ENCODE results near the gene PGA5.
"Not testable (repeated sequence)": the region's sequence is repeated elsewhere in the genome, so short reads cannot be mapped to it uniquely, and the experiment has no call there.

Gene PGA5

GRCh38 chr11:61240875-61241274 is at the start of gene PGA5:
PGA5 (plus strand) TSS chr11:61241175; CDS start chr11:61241227, 52 bp downstream.
- not testable (repeated sequence) for H3K27ac Mint-ChIP-seq; H3K4me3 Mint-ChIP-seq; H3K9me3 Mint-ChIP-seq; H3K27me3 Mint-ChIP-seq (ENCODE audit: low read depth); H3K36me3 Mint-ChIP-seq (ENCODE audit: low read depth); H3K4me1 Mint-ChIP-seq (ENCODE audit: low read depth)

- no peak overlapping the region for H3K4me3 Mint-ChIP-seq
- no peak overlapping the region for H3K27ac Mint-ChIP-seq
- H3K4me1 Mint-ChIP-seq (ENCODE audit: low read depth), result no peaks in the 10 kb centered on the region
- peaks cover 12% of the 10 kb centered on the region for H3K27me3 Mint-ChIP-seq (ENCODE audit: low read depth)
- no peaks in the 10 kb centered on the region for H3K9me3 Mint-ChIP-seq
- H3K36me3 Mint-ChIP-seq (ENCODE audit: low read depth), result no peaks in the 10 kb centered on the region
Observed at GRCh38 chr11:61193596-61193995, 47.4 kb upstream of the PGA5 start.

- Mint-ChIP-seq H3K4me3 (no peak overlapping the region), H3K27ac (no peak overlapping the region), H3K9me3 (no peaks in the 10 kb centered on the region), H3K4me1 (ENCODE audit: low read depth) (no peaks in the 10 kb centered on the region), H3K27me3 (ENCODE audit: low read depth) (peaks cover 12% of the 10 kb centered on the region), H3K36me3 (ENCODE audit: low read depth) (no peaks in the 10 kb centered on the region)
Observed at GRCh38 chr11:61194169-61194671, 46.8 kb upstream of the PGA5 start.

- Mint-ChIP-seq H3K4me3 (no peak overlapping the region), H3K4me1 (ENCODE audit: low read depth) (no peaks in the 10 kb centered on the region), H3K27ac (no peak overlapping the region), H3K9me3 (no peaks in the 10 kb centered on the region), H3K27me3 (ENCODE audit: low read depth) (peaks cover 8% of the 10 kb centered on the region), H3K36me3 (ENCODE audit: low read depth) (no peaks in the 10 kb centered on the region)
Observed at GRCh38 chr11:61194981-61195695, 45.8 kb upstream of the PGA5 start.

GRCh38 chr11:61195719-61196118 is 45.3 kb upstream of the PGA5 start:
- Mint-ChIP-seq H3K36me3 (ENCODE audit: low read depth) (no peaks in the 10 kb centered on the region), H3K27ac (no peak overlapping the region), H3K27me3 (ENCODE audit: low read depth) (peaks cover 12% of the 10 kb centered on the region), H3K4me1 (ENCODE audit: low read depth) (no peaks in the 10 kb centered on the region), H3K9me3 (no peaks in the 10 kb centered on the region), H3K4me3 (no peak overlapping the region)

GRCh38 chr11:61198361-61198760 is 42.6 kb upstream of the PGA5 start:
- Mint-ChIP-seq H3K4me3 (no peak overlapping the region), H3K27me3 (ENCODE audit: low read depth) (peaks cover 18% of the 10 kb centered on the region), H3K36me3 (ENCODE audit: low read depth) (no peaks in the 10 kb centered on the region), H3K4me1 (ENCODE audit: low read depth) (no peaks in the 10 kb centered on the region), H3K9me3 (no peaks in the 10 kb centered on the region), H3K27ac (no peak overlapping the region)

GRCh38 chr11:61198948-61199523 is 41.9 kb upstream of the PGA5 start:
- no peaks in the 10 kb centered on the region for H3K4me1 Mint-ChIP-seq (ENCODE audit: low read depth)
- H3K27me3 Mint-ChIP-seq (ENCODE audit: low read depth), result peaks cover 21% of the 10 kb centered on the region
- H3K9me3 Mint-ChIP-seq, result no peaks in the 10 kb centered on the region
- H3K36me3 Mint-ChIP-seq (ENCODE audit: low read depth), result no peaks in the 10 kb centered on the region
- H3K27ac Mint-ChIP-seq, result no peak overlapping the region
- H3K4me3 Mint-ChIP-seq, result no peak overlapping the region

- Mint-ChIP-seq H3K36me3 (ENCODE audit: low read depth) (no peaks in the 10 kb centered on the region), H3K27ac (no peak overlapping the region), H3K9me3 (no peaks in the 10 kb centered on the region), H3K27me3 (ENCODE audit: low read depth) (peaks cover 18% of the 10 kb centered on the region), H3K4me3 (no peak overlapping the region), H3K4me1 (ENCODE audit: low read depth) (no peaks in the 10 kb centered on the region)
Observed at GRCh38 chr11:61201476-61201875, 39.5 kb upstream of the PGA5 start.

- H3K27ac Mint-ChIP-seq; H3K4me1 Mint-ChIP-seq (ENCODE audit: low read depth); H3K4me3 Mint-ChIP-seq; H3K9me3 Mint-ChIP-seq; H3K36me3 Mint-ChIP-seq (ENCODE audit: low read depth): not testable (repeated sequence)
- peaks cover 18% of the 10 kb centered on the region for H3K27me3 Mint-ChIP-seq (ENCODE audit: low read depth)
Observed at GRCh38 chr11:61202950-61203746, 37.8 kb upstream of the PGA5 start, which contains the start of gene PGA3. PGA3 (plus strand) TSS chr11:61203515; CDS start chr11:61203565, 50 bp downstream.

GRCh38 chr11:61203873-61204272 is 37.1 kb upstream of the PGA5 start:
- not testable (repeated sequence) for H3K9me3 Mint-ChIP-seq; H3K27ac Mint-ChIP-seq; H3K4me1 Mint-ChIP-seq (ENCODE audit: low read depth); H3K4me3 Mint-ChIP-seq; H3K36me3 Mint-ChIP-seq (ENCODE audit: low read depth)
- H3K27me3 Mint-ChIP-seq (ENCODE audit: low read depth), result peaks cover 18% of the 10 kb centered on the region

- not testable (repeated sequence) for H3K4me3 Mint-ChIP-seq; H3K36me3 Mint-ChIP-seq (ENCODE audit: low read depth); H3K9me3 Mint-ChIP-seq; H3K4me1 Mint-ChIP-seq (ENCODE audit: low read depth); H3K27ac Mint-ChIP-seq
- peaks cover 18% of the 10 kb centered on the region for H3K27me3 Mint-ChIP-seq (ENCODE audit: low read depth)
Observed at GRCh38 chr11:61204502-61205059, 36.4 kb upstream of the PGA5 start.

- not testable (repeated sequence) for H3K4me3 Mint-ChIP-seq; H3K9me3 Mint-ChIP-seq; H3K27ac Mint-ChIP-seq; H3K4me1 Mint-ChIP-seq (ENCODE audit: low read depth); H3K27me3 Mint-ChIP-seq (ENCODE audit: low read depth); H3K36me3 Mint-ChIP-seq (ENCODE audit: low read depth)
Observed at GRCh38 chr11:61207636-61208310, 33.2 kb upstream of the PGA5 start.

GRCh38 chr11:61210629-61211028 is 30.3 kb upstream of the PGA5 start:
- H3K4me3 Mint-ChIP-seq; H3K27ac Mint-ChIP-seq; H3K9me3 Mint-ChIP-seq; H3K27me3 Mint-ChIP-seq (ENCODE audit: low read depth); H3K4me1 Mint-ChIP-seq (ENCODE audit: low read depth); H3K36me3 Mint-ChIP-seq (ENCODE audit: low read depth): not testable (repeated sequence)

- H3K27me3 Mint-ChIP-seq (ENCODE audit: low read depth); H3K27ac Mint-ChIP-seq; H3K36me3 Mint-ChIP-seq (ENCODE audit: low read depth); H3K4me3 Mint-ChIP-seq; H3K4me1 Mint-ChIP-seq (ENCODE audit: low read depth); H3K9me3 Mint-ChIP-seq: not testable (repeated sequence)
Observed at GRCh38 chr11:61211327-61211952, 29.5 kb upstream of the PGA5 start.
